Measurements from ENCODE around the gene FRMPD2. TPM values are rescaled to one million over a fixed set of nuclear protein-coding genes. Genes with fewer than 3 reads are reported as not detected.

The FRMPD2 gene
- total RNA-seq, 1 experiment from 2014 or later, result 0.44 TPM

DNA sequence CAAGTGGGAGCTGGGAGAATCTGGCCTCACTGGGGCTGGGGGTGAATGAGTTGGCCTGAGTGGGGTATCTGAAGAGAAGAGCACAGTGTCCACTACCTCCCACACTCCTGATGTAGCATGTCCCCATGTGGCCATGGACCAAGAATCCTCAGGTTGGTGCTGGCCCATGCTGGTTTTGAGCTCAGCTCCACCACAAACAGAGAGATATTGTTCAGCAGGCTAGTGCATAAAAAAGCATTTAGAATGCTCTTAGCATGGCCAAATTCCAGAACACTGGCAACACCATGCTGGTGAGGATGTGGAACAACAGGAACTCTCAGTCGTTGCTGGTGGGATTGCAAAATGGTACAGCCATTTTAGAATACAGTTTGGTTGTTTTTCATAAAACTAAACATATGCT lies 61.4 kb downstream of the FRMPD2 start:
- DNase-seq, result no peak
- no peaks in the 10 kb centered on the region for H3K79me1 ChIP-seq (ENCODE audit: insufficient read depth, low read depth, low read length, poor library complexity, severe bottlenecking)
- H3K27me3 Mint-ChIP-seq (ENCODE audit: low read depth), result no peaks in the 10 kb centered on the region
- no peaks in the 10 kb centered on the region for H4K20me1 ChIP-seq (ENCODE audit: control insufficient read depth, insufficient read depth, insufficient read length)
- no peak overlapping the region for H2AK5ac ChIP-seq (ENCODE audit: insufficient read length, low read length)
- no peak overlapping the region for H3K27ac Mint-ChIP-seq
- no peak overlapping the region for H3K4me2 ChIP-seq (ENCODE audit: insufficient read depth, insufficient read length, low read length)
- H4K5ac ChIP-seq (ENCODE audit: insufficient read length, low read depth, low read length), result no peak overlapping the region
- H2BK12ac ChIP-seq (ENCODE audit: insufficient read length, low read depth, low read length), result no peak overlapping the region
- H3K56ac ChIP-seq (ENCODE audit: insufficient read length, low read depth, low read length), result no peak overlapping the region
- no peaks in the 10 kb centered on the region for H3K36me3 Mint-ChIP-seq (ENCODE audit: insufficient read depth in 1 of 3, low read depth in 3 of 3)
- H3K18ac ChIP-seq (ENCODE audit: insufficient read length, low read depth, low read length), result no peak overlapping the region
- no peak overlapping the region for H3K27ac ChIP-seq (ENCODE audit: insufficient read length, low read depth, low read length)
- no peak overlapping the region for H2BK120ac ChIP-seq (ENCODE audit: low read depth, low read length, poor library complexity, severe bottlenecking)
- H3K4me3 Mint-ChIP-seq, result no peak overlapping the region
- no peaks in the 10 kb centered on the region for H3K27me3 ChIP-seq (ENCODE audit: insufficient read depth, low read length)
- no peaks in the 10 kb centered on the region for H3K79me2 ChIP-seq (ENCODE audit: insufficient read depth, low read length)
- H3T11ph ChIP-seq (ENCODE audit: low read length), result no peak overlapping the region
- WGBS (ENCODE audit: extremely low coverage, insufficient read length, low lambda C conversion rate), result no CpG with 5 or more reads among the region's 1 CpG
- 0 out of 5 replicates have a peak, but pooled peaks cover 2 to 3% of the 10 kb centered on the region in 2 experiments for H3K9me3 Mint-ChIP-seq
- no peak overlapping the region for H2BK15ac ChIP-seq (ENCODE audit: low read depth, low read length)
- no peaks in the 10 kb centered on the region for H3K9me3 ChIP-seq (ENCODE audit: control insufficient read depth, low read depth, low read length)
- H3K23ac ChIP-seq (ENCODE audit: insufficient read length, low read depth, low read length), result no peak overlapping the region
- H4K91ac ChIP-seq (ENCODE audit: insufficient read length, low read depth, low read length), result no peak overlapping the region
- H3K23me2 ChIP-seq (ENCODE audit: insufficient read length, low read depth, low read length, poor library complexity, severe bottlenecking), result no peaks in the 10 kb centered on the region
- no peaks in the 10 kb centered on the region for H3K4me1 ChIP-seq (ENCODE audit: insufficient read depth, low read length)
- H2BK5ac ChIP-seq (ENCODE audit: insufficient read length, low read length), result no peak overlapping the region
- no peak overlapping the region for H3K14ac ChIP-seq (ENCODE audit: insufficient read depth, low read length)
- peaks cover 5% of the 10 kb centered on the region in 2 experiments; a peak in 2 of 4 replicates for H3K4me1 Mint-ChIP-seq
- H4K8ac ChIP-seq (replicated peaks; ENCODE audit: insufficient read length, low read depth, low read length), result no peak overlapping the region
- no peak overlapping the region for H3K9ac ChIP-seq (ENCODE audit: extremely low read depth, insufficient read length, low read length)
- no peak overlapping the region for H2BK20ac ChIP-seq (ENCODE audit: low read depth, low read length, poor library complexity, severe bottlenecking)
- H3K4ac ChIP-seq (ENCODE audit: low read depth, low read length), result no peak overlapping the region
- no peak overlapping the region for H2AFZ ChIP-seq (ENCODE audit: low read length)
- TF ChIP-seq, protein P1, sequence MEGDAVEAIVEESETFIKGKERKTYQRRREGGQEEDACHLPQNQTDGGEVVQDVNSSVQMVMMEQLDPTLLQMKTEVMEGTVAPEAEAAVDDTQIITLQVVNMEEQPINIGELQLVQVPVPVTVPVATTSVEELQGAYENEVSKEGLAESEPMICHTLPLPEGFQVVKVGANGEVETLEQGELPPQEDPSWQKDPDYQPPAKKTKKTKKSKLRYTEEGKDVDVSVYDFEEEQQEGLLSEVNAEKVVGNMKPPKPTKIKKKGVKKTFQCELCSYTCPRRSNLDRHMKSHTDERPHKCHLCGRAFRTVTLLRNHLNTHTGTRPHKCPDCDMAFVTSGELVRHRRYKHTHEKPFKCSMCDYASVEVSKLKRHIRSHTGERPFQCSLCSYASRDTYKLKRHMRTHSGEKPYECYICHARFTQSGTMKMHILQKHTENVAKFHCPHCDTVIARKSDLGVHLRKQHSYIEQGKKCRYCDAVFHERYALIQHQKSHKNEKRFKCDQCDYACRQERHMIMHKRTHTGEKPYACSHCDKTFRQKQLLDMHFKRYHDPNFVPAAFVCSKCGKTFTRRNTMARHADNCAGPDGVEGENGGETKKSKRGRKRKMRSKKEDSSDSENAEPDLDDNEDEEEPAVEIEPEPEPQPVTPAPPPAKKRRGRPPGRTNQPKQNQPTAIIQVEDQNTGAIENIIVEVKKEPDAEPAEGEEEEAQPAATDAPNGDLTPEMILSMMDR (conservative IDR thresholded peaks at IDR 0.05), result no peak

Measured in H9 (cell line).